Stimulated activated CD4-positive, alpha-beta T cell treated with anti-CD3 and anti-CD28 coated beads, Interleukin-15, amount 100 ng/mL, for 48 hours (primary cell): ENCODE results near the gene SLC39A3.
A peak's percentile ranks its signal among the peaks of the same experiment; 100 is the strongest.

Experiments
- DNase-seq, 2 donors: peaks; one replicate each; pipeline ENCODE4 v3.0.0-alpha.2; 2020; ENCODE audit warnings: low read depth in 2 of 2

The SLC39A3 gene

GRCh38 chr19:2703077-2703437, 36.8 kb downstream of the SLC39A3 start:
- no peak for DNase-seq

GRCh38 chr19:2702170-2703076, 37.4 kb downstream of the SLC39A3 start, which contains the start of gene GNG7:
Gene GNG7 (minus strand): TSS chr19:2702694. CDS start chr19:2520688, 182,006 bp downstream.
- peak; percentile 90 to 98 for DNase-seq

GRCh38 chr19:2701361-2702169, 38.3 kb downstream of the SLC39A3 start:
- no peak for DNase-seq

- no peak for DNase-seq
Measured at GRCh38 chr19:2700660-2701360, 39.0 kb downstream of the SLC39A3 start.

GRCh38 chr19:2699413-2700140, 40.2 kb downstream of the SLC39A3 start:
- DNase-seq: no peak

- DNase-seq: no peak
Measured at GRCh38 chr19:2694196-2694595, 45.6 kb downstream of the SLC39A3 start.

- DNase-seq: no peak
Measured at GRCh38 chr19:2693492-2694160, 46.2 kb downstream of the SLC39A3 start.

- DNase-seq: no peak
Measured at GRCh38 chr19:2691951-2692350, 47.9 kb downstream of the SLC39A3 start.

- no peak for DNase-seq
Measured at GRCh38 chr19:2690856-2691255, 49.0 kb downstream of the SLC39A3 start.

GRCh38 chr19:2686360-2686759, 53.5 kb downstream of the SLC39A3 start:
- DNase-seq: no peak

GRCh38 chr19:2685204-2685704, 54.6 kb downstream of the SLC39A3 start:
- DNase-seq: no peak

GRCh38 chr19:2683430-2684003, 56.3 kb downstream of the SLC39A3 start:
- DNase-seq: no peak
